ENCODE results near the gene PDXP.
"Not testable (repeated sequence)": the region's sequence is repeated elsewhere in the genome, so short reads cannot be mapped to it uniquely, and the experiment has no call there.

PDXP gene

GRCh38 chr22:37674951-37675929 lies 16.7 kb downstream of the PDXP start, which contains the start of gene LGALS1:
LGALS1 (plus strand) TSS chr22:37675636; CDS start chr22:37675703, 67 bp downstream.
- DNase-seq (ENCODE audit: low read depth in 3 of 3) = peak in 2 of 3 donors; percentile 51 to 71

DNA sequence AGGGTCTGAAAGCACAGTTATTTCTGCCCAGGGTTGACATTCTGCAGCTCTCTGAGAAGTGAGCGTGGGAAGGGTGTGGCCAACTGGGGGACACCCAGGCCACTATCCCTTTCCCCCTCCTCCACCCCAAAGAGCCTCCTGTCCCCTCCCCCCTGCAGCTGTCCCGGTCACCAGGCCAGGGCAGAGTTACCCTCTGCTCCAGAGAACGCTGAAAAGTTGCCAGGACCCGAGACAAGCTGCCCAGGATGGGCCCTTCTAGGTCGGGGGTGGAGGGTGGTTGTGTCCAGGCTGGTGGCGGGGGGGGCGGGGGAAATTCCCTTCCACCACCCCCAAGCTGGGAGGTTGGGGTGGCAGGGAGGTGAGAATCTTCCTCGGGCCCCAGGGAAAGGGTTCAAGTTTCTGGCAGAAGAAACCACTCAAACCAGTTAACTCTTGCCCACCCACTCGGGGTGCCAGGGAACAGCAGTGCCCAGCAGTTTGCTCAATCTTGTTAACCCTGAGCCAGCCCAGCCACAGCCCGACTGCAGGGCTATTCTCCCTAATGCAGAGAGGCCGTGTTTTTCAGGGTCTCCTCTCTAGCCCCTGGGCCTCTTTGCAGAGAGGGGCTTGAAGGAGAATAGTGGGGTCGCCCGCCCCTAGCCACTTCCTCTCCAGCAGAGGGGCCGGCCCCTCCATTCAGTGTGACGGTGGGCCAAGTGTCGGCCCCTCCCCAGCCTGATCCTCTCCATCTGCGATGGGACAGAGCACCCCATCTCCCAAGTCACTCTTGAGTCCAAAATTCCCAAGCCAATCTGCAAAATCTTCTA lies 17.6 kb downstream of the PDXP start:
- DNase-seq (ENCODE audit: low read depth in 3 of 3) = no peak

DNA sequence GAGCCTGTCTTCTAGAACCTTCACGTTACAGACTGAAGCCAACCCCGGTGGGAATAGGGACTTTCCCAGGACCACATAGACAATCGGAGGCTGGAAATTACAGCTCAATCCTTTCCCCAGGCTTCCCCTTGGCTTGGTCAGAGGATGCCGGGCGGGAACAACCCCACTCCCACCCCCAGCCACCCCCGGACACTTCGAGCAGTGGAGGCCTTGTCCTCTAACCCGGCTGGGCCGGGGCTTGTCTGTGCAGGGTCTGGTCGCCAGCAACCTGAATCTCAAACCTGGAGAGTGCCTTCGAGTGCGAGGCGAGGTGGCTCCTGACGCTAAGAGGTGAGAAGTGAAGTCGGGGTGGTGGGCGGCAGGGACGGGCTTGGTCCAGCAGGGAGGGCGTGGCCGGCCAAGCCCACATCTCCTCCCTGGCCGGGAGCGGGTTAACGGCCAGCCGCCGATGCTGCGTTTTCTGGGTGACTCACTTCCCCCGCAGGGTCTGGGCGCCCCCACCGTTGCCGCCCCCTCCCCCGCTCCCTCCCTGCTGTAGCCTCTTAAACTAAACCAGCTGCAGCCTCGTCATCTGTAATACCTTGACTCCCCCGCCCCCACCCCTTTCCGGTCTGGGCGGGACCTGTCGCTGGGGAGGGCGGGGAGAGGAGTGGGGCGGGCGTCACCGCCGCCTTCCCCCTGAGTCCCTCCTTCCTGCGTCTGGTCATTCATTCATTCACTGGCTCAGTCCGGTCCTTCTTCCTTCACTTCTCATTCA lies 18.4 kb downstream of the PDXP start:
- peak; percentile 85 to 95 (median 90) for DNase-seq (ENCODE audit: low read depth in 3 of 3)

DNA sequence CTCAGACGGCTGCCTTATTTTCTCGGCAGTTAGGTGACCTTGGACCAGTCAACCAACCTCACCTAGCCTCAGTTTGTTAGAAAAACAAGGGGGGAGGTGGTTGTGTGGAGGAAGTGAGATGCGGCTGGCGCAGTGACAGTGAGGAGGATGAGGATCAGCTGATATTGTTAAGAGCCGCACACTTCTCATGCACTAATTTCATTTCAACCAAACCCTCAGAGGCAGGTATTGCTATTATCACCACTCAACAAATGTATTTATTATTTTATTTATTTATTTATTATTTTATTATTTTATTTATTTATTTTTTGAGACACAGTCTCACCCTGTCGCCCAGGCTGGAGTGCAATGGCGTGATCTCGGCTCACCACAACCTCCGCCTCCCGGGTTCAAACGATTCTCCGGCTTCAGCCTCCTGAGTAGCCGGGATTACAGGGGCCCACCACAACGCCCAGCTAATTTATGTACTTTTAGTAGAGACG lies 19.0 kb downstream of the PDXP start:
- no peak for DNase-seq (ENCODE audit: low read depth in 3 of 3)

- no peak for DNase-seq (ENCODE audit: low read depth in 3 of 3)
Observed at GRCh38 chr22:37678372-37678771, 19.8 kb downstream of the PDXP start.

DNA sequence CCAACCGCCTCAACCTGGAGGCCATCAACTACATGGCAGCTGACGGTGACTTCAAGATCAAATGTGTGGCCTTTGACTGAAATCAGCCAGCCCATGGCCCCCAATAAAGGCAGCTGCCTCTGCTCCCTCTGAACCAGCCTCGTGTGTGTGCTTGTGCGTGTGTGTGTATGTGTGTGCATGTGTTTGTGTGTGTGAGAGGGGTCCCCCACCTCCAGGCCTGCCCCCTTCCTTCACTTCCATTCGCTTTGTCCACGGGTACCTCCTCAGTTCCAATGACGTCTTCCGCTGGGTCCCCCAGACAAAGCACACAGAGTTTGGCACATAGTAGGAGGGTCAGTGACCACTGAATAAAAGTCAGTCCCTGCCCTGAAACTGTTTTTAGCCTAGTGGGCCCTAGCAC lies 21.1 kb downstream of the PDXP start:
- no peak for DNase-seq (ENCODE audit: low read depth in 3 of 3)

GRCh38 chr22:37680191-37680851 lies 21.8 kb downstream of the PDXP start:
- no peak for DNase-seq (ENCODE audit: low read depth in 3 of 3)

DNA sequence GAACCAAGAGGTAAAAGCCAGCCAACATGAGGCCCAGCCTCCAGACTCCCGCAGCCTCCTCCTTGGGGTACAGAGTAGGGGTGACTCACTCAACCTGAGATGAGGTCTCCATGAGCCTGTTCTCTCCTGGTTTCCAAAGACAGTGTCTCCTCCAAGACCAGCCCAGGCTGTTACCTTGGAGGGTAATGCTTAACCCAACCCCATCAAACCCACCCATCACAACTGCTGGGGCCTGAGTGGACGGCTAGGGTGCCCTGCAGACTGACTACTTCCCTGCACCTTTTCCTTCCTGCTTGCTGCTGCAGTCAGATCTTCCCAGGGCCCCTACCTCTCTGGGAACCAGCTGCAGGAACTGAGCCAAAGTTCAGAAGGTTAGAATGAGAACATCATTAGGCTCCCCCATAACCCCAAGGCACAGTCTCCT lies 22.5 kb downstream of the PDXP start:
- DNase-seq (ENCODE audit: low read depth in 3 of 3) = no peak

- DNase-seq (ENCODE audit: low read depth in 3 of 3) = peak in 2 of 3 donors; percentile 63 to 75
Observed at GRCh38 chr22:37681556-37682049, 23.1 kb downstream of the PDXP start.

DNA sequence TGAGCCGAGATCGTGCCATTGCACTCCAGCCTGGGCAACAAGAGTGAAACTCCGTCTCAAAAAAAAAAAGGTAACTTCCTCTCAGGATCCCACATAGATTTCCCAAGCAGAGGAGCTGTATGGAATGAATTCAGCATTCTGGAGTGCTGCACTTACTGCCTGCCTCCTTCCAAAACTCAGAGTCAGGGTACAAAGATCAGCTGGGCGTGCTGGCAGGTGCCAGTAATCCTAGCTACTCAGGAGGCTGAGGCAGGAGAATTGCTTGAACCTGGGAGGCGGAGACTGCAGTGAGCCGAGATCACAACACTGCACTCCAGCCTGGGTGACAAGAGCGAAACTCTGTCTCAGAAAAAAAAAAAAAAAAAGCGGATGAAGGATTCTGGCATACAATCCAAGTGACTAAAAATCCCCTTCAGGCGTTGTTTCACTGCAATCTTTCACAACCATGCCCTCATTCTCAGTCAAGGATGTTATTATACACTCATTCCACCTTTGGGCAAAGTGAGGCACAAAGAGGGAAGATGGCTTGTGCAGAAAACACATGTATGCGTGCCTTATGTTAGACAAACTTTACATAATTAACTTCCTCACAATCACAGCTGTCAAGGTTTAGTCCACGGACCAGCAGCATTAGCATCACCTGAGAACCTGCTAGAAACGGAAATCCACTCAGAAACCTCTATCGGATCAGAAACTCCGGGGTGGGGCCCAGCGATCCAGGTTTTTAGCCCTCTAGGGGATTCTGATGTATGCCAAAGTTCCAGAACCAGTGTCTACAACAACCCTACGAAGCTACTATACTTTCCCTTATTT lies 26.5 kb downstream of the PDXP start:
- DNase-seq (ENCODE audit: low read depth in 3 of 3) = no peak

DNA sequence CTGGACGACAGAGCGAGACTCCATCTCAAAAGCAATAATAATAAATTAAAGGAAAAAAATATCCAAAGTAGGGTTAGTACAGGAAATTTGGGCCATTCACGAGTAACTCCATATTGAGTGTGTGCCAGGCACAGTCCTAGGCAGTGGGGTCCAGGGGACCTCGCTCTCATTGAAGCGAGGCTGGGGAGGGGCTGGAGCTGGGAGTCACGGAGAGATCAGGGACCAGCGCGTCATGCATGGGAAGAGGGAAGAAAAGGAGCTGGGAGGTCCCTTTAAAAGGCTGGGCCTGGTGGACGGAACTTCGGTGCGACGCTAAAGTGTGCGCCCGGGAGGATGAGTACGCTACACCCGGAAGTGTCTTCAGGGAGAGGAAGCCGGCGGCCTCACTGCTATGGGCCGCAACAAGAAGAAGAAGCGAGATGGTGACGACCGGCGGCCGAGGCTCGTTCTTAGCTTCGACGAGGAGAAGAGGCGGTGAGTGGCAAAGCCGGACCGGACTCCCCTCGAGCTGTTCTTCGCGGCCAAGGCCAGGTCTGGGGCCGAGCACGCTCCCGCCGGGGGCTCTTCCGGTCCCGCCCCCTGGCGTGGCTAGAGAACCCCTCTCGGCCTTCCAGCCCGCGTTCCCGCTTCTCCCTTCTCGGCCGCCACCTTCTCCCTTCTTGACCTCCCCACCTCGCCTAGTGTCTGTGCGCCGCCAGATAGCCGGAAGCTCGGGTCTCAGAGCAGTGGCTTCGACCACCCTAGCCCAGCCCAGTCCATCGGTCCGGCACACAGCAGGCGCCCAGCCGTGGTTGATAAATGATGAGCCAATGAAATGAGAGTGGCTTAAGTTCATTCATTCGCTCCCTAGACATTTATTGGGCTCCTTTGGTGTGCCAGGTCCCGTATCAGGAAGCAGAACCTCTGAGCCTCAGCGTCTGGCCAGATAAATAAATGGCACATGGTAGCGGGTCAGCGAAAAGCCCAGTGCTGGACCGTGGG lies 27.8 kb downstream of the PDXP start, which contains the start of gene NOL12:
Gene NOL12 (plus strand): TSS at position 342 of the 981 bp plus-strand sequence. CDS start 50 bp downstream, at position 392.
- peak; percentile 56 to 59 (median 57) for DNase-seq (ENCODE audit: low read depth in 3 of 3)

- no peak for DNase-seq (ENCODE audit: low read depth in 3 of 3)
Observed at GRCh38 chr22:37690407-37690806, 31.9 kb downstream of the PDXP start.

GRCh38 chr22:37690901-37691504 lies 32.5 kb downstream of the PDXP start:
- no peak for DNase-seq (ENCODE audit: low read depth in 3 of 3)

- DNase-seq (ENCODE audit: low read depth in 3 of 3) = no peak
Observed at GRCh38 chr22:37692627-37693285, 34.2 kb downstream of the PDXP start.

DNA sequence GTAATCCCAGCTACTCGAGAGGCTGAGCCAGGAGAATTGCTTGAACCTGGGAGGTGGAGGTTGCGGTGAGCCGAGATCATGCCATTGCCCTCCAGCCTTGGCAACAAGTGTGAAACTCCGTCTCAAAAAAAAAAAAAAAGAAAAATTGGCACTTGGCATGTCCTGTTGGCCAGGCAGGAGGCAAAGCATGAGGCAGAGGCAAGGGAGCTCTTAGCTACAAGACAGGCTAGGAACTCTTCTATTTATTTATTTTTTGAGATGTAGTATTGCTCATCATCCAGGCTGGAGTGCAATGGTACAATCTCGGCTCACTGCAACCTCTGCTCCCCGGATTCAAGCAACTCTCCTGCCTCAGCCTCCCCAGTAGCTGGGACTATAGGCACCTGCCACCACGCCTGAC lies 35.6 kb downstream of the PDXP start:
- not testable (repeated sequence) for DNase-seq (ENCODE audit: low read depth in 3 of 3)

DNA sequence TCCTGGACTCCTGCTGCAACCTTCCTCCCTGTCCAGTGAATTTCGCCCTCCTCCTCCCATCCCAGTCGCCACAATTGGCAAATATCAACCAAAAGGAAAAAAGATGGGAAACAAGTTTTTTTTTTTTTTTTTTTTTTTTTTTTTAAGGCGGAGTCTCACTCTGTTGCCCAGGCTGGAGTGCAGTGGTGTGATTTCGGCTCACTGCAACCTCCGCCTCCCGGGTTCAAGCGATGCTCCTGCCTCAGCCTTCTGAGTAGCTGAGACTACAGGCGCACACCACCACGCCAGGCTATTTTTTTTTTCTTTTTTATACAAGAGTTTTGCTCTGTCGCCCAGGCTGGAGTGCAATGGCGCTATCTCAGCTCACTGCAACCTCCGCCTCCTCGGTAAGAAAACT lies 37.7 kb downstream of the PDXP start:
- not testable (repeated sequence) for DNase-seq (ENCODE audit: low read depth in 3 of 3)
